Epithelial cell of esophagus (primary cell): Measurements from ENCODE around the gene PFDN4.

ENCODE experiments used
- DNase-seq: peaks from one replicate; pipeline ENCODE4 v3.0.0; 2010; ENCODE audit warnings: low read depth
- H3K4me3 ChIP-seq: 2 replicates; pipeline ENCODE4 v1.5.1; 2011; ENCODE audit warnings: mild to moderate bottlenecking, low read length, control low read depth
- TF ChIP-seq, protein P1 (sequence below): IDR thresholded peaks from 2 replicates; pipeline ENCODE4 v1.5.1; 2011; ENCODE audit warnings: low read depth, mild to moderate bottlenecking, low read length, control low read depth, inconsistent platforms; ENCODE audit not compliant: insufficient read depth; ENCODE audit errors: missing control alignments

PFDN4 gene

GRCh38 chr20:54267483-54268003, 59.7 kb downstream of the PFDN4 start:
- peak; percentile 71 for DNase-seq
- no peak overlapping the region for H3K4me3 ChIP-seq
- TF ChIP-seq, protein P1, sequence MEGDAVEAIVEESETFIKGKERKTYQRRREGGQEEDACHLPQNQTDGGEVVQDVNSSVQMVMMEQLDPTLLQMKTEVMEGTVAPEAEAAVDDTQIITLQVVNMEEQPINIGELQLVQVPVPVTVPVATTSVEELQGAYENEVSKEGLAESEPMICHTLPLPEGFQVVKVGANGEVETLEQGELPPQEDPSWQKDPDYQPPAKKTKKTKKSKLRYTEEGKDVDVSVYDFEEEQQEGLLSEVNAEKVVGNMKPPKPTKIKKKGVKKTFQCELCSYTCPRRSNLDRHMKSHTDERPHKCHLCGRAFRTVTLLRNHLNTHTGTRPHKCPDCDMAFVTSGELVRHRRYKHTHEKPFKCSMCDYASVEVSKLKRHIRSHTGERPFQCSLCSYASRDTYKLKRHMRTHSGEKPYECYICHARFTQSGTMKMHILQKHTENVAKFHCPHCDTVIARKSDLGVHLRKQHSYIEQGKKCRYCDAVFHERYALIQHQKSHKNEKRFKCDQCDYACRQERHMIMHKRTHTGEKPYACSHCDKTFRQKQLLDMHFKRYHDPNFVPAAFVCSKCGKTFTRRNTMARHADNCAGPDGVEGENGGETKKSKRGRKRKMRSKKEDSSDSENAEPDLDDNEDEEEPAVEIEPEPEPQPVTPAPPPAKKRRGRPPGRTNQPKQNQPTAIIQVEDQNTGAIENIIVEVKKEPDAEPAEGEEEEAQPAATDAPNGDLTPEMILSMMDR: no peak

DNA sequence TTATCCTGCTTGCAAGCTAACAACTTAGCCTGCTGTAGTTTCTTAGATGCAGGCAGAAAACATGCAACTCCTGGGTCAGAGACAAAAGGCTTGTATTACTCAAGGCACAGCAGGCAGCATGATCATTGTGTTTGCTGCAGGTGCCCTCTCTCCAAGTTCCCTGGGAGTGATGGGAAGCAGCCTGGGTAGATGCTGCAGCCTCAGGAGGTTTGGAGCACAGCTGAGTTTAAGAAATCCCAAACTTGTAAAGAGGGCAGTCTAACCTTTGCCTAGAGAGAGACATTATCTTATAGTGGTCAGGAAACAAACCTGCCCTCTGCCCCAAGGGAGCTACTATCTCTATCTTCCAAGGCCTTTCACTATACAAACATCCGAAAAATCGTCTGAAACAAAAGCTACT, 61.1 kb downstream of the PFDN4 start:
- H3K4me3 ChIP-seq: no peak overlapping the region
- DNase-seq: no peak
- TF ChIP-seq, protein P1: no peak
